T-helper 9 cell (primary cell): ENCODE data around the gene USP49.
"Not testable (repeated sequence)": the region's sequence is repeated elsewhere in the genome, so short reads cannot be mapped to it uniquely, and the experiment has no call there.

ENCODE experiments used
- DNase-seq: peaks from one replicate; pipeline ENCODE4 v3.0.0-alpha.2; 2020
- total RNA-seq, 2 donors: gene quantifications; one replicate each; lab custom pipeline; 2026; lab: John Stamatoyannopoulos, UW

The USP49 gene
- 1.7 to 1.9 reads per million in 2 donors for total RNA-seq

DNA sequence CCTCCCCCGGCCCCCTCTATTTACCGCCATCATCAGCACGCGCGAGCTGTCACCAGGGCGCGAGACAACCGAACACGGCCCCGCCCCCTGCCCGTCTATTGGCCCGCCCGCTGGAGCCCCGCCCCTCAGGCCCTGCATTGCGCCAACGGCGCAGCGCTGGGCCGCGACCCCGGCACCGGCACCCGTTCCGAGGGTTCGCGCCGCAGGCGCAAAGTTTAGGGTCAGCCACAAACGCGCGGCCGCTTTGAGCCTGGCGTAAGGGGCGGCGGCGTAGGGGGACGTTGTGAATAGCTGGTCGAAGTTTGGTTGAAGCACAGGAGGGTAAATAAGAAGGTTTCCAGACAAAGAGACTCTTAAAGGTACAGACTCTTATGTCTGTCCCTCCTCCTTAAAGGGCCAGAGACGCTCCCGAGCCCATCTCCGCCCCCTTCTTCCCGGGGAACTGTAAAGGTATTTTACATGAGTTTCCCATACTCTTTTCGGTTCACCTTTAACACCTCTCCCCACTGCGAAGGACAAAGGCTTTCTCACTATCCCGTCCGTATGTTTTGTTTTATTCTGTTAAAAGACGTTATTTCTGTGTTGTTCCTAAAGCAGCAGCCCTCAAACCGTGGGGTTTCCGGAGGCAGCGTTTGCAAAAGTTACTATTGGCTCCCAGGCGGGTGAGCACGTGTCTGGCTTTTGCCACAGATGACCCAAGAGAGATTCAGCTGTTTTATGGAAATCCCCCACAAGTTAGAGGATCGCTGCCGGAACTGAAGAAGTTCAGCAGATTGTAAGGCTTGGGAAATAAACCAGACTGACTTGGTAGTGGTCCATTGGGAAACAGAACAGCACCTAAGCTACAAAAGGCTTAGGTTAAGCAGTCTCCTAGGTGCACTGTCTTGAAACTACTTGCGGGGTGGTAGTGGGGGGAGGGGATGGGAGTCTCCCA is at the start of gene USP49:
TSS of gene USP49 (minus strand) at position 76 of the 934 bp plus-strand sequence. CDS start 88,392 bp downstream, outside the sequence.
- peak; percentile 93 for DNase-seq

DNA sequence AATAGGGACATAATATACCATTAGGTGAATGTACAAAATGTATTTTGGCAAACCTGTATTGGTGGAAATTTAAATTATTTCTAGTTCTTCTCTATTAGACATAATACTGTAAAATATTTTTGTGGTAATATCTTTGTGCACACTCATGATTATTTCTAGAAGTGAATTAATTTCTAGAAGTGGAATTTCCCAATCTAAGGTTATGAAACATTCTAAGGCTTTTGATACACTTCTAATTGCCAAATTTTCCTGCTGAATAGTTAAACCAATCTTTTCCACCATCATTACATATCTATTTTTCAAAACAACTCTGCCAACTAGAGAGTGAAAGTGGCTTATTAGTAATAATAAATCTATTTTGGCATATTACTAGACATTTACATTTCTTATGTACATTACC is 48.3 kb upstream of the USP49 start:
- DNase-seq, result no peak

DNA sequence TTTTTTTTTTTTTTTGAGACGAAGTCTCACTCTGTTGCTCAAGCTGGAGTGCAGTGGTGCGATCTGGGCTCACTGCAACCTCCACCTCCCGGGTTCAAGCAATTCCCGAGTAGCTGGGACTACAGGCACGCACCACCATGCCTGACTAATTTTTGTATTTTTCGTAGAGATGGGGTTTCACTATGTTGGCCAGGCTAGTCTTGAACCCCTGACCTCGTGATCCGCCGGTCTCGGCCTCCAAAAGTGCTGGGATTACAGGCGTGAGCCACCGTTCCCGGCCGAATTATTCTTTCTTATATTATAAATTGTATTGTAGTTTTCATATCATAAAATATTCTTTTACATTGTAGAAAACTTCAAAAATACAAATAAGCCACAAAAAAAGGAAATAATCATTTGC is 47.7 kb upstream of the USP49 start:
- DNase-seq, result not testable (repeated sequence)

DNA sequence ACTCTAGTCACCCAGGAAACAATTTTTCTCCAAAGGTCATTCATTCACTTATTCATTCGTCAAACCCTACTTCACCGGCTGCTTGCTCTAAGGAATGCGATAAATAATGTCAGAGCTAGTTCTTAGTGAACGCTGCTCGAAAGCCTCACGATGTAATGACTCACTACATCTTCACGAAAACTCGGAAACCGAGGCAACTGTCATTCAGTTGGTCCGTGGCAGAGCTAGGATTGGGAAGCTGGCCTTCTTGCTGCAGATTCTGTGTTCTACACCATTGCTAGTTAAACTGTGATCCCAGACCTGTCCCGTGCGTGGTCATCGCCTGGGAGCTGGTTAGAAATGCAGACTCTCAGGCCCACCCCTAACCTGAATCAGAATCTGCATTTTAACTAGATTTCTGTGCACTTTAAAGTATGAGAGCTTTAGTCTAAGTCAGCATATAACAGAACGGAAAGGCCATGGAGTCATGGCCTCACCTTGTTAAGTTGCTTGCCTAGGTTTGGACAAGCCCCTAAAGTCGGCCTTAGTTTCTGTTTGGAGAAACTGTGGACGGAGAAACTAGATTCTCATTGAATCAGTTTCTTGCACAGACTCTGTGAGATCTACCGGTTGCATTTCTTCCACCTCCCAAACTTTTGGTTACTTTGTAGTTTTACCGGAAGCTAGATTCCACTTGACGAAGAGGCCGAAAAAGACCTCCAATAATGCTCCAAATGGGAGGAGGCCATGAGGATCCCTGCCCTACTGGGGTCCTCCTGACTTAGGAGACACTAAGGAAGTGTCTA is 47.1 kb upstream of the USP49 start:
- peak; percentile 20 for DNase-seq

DNA sequence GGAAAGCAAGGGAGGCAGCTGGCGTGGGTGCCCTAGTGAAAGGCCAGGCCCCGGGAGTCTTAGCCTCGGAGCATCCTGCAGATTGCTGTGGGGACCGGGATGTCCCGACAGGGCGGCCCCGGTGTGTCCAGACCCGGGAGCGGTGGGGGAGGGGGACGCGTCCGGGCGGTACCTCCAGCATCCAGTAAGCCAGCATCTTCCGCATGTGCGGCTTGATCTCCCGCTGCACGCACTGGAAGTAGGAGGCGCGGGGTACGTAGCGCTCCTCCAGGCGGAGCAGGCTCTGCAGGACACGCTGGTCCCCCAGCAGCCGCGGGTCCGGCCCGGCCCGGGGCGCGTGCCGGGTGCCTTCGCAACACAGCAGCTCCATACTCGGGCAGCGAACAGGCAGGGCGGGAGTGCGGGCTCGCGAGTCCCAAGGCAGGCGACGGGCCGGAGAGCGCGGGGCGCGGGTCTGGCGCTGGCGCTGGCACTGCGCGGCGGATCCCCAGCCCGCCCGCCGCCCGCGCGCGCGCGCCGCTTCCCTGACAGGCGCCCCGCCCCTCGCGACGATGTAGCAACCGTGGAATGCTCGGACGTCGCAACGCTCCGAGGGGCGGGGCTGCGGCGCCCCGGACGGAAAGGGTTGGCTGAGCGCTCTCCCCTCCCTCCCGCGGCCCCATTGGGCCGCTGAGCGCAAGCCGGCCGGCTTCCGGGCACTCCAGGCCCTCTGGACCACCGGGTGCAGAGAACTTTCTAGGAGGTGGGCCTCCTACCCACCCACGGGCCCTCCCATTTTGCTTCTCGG is 46.3 kb upstream of the USP49 start, which contains the start of gene CCND3:
TSS of gene CCND3 (minus strand) at position 529 of the 787 bp plus-strand sequence. CDS start at position 370, 159 bp downstream.
- peak; percentile 80 for DNase-seq

DNA sequence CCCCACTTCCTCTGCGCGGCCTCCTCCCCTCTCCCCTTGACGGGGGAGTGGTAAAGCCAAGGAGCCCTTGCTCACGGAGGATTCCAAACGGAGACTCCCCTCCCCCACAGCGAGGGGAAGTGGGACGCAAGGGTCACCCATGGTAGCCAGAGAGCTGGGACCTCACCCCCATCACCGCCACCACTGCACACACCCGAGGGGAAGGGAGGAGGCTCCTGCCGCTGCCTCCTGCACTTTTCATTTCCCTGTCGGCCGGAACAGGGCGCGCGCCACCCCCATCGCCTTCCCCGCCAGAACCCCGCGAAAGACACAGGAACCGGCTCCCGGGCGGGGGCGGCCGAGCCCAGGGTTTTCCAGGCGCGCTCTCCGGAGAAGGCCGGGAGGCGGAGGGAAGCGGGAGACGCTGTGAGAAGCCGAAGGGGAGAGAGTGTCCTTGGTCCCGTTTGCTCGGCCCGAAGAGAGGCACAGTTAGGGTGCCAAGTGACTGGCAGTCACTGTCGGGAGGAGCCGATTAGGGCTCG is 45.6 kb upstream of the USP49 start:
- peak; percentile 31 for DNase-seq

DNA sequence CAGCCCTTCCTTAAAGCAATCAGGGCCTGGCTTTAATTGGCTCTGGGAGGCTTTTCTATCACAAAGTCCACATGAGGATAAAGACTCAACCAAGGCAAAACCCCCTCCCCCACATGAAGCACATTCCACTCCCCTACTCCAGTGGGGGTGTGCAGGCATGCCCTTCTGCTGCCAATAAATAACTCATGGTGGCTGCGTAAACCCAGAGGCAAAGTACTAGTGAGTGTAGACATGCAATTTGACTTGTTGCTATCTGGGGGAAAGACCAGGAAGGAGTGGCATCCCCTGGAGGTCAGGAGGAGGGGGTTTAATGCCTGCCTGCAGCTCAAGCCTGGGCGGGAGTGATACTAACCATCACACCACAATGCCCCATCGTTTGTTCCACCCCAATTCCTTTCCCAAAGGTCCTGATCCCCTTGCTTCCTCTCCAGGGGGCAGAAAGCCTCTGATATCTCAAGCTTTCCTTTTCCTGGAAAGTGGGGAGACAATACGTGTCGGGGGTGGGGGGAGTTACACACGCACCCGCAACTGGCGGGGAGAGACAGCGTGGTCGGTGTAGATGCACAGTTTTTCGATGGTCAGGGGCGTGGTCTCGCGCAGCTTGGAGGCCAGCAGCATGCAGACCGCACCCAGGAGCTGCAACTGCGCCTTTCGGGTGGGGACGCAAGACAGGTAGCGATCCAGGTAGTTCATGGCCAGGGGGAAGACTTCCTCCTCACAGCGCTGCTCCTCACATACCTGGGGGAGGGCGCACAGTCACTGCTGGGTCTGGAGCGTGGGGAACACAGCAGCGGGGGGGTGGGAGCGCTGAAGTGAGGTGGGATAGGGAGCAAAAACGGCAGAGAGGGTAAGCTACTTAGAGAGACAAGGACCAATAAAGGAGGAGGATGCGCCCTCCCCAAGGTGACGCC is 44.9 kb upstream of the USP49 start:
- DNase-seq, result no peak

DNA sequence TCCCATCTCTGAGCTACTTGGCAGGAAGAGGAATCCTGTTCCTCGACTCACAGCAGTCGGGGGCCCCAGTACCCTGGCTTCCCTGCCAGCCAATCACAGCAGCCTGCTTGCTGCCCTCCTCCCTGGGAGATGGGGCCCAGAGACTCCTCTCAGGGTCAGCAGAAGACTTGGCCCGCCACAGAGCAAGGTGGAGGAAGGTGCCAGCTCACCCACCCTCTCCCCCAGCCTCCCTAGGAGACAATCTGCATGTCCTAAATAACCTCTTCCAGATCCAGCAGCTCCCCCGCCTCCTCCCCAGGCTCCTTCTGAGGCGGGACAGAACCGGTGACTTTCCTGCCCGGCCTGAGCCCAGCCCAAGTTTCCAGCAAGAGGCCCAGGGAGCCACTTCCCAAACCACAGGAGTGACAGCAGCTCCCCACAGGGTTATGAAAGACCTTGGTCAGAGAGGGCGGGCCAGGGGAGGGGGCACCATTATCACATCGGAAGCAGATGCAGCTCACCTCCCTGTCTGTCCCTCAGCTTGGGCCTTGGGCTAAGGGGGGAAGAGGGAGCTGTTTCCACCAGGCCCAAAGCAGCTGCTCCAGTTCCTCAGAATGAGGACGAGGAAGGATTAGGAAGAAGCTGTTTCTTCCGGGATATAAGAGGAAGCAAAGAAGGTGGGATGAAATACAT is 44.1 kb upstream of the USP49 start:
- no peak for DNase-seq

DNA sequence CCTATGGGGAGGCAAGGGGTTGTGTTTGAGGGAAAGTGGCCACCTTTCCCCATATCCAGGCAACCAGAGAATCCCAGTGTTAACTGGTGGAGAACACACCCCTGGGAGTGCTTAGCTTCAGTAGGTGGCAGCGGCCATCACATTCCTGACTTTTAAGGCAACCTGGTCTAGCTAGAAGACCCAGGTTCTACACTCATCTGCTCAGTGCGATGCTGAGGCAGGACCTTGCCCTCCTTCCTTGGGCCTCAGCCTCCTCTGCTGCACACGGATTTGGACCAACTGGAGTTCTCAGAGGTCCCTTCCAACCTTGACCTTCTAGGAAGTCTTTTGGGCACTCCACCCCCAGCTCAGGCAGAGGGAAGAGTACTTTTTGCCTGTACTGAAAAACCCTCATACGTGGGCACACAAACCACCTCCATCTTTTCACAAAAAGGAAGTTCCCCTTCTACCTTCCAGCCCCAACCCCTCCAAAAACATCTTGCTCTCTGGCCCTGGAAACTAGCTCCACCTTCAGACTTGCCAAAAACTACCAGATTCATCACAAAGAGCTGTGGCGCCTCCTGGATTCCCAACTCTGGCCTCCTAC is 43.5 kb upstream of the USP49 start:
- DNase-seq, result no peak

DNA sequence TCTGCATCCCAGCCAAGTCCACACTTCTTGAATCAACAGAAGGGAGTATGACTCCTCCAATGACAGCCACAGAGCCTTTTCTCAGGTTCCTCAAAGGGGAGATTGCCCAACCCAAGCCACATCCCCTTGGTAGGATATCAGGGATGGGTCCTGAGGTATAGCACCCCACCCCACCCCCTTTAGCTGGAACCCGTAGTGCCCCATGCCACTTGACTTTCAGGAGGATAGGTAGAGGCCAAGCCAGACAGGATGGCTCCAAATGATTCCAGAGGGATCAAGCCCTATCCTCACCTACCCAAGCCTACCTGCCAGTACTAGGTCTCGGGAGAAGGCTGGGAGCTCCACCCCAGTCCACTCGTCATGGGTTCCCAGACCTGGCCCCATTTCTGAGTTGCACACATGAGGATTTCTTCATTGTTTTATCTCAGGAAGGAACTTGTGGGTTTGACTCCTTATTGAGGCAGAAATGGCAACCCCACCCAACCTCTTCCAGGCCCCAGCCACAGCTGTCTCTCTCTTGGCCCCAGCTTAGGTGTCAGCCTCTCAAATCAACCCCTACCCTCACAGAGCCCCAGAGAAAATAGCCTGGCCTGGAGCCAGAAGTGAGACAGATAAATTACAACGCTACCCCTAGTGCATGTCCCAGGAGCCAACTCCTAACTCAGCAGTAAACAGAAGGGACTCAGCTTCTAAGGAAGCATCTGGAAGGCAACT is 42.8 kb upstream of the USP49 start:
- peak; percentile 48 for DNase-seq

DNA sequence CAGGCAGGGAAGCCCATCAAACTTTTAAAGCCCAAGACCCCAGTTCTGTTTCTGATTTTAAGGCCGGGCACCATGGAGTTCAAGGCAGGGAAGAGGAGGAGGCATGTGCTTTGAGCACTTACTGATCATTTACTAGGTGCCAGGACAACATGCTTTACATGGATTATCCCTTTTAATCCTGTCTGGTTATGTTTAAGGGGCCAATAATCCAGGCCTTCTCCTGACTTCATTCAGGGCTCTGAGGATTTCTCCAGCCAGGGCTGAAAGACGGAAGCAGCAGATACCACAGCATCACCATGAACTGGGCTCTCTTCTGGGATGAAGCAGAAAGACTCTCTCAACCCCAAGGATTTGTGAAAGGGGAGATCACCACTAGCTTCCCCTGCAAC is 42.3 kb upstream of the USP49 start:
- no peak for DNase-seq

DNA sequence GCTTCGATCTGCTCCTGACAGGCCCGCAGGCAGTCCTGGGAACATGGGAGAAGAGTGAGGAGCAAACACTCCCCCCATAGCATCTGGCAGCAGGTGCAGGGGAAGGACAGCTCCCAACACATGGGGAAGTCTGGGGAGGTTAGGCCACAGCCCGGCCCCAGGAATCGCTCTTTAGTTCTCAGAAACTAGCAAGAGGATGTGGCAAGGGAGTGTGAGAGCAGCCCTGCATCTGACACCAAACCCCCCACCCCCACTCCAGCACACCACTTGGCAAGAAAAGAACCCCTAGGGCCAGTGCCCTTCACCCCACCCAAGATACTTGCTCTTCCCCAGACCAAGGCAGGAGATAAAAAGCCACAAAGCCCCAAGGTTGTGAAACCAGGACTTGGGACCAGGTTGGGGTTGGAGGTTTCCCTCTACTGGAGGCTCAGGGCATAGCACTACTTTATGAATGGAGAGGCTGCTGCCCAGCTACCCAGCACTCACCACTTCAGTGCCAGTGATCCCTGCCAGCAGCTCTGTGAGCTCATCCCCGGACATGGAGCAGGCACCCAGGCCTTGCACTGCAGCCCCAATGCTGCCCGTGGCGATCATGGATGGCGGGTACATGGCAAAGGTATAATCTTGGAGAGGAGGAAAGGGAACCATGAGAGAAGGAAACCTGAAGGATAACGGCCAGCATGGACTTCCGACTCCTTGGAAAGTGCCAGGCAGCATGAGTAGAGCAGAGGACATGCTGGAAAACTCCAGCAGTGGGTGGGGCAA is 41.1 kb upstream of the USP49 start:
- peak; percentile 53 for DNase-seq

DNA sequence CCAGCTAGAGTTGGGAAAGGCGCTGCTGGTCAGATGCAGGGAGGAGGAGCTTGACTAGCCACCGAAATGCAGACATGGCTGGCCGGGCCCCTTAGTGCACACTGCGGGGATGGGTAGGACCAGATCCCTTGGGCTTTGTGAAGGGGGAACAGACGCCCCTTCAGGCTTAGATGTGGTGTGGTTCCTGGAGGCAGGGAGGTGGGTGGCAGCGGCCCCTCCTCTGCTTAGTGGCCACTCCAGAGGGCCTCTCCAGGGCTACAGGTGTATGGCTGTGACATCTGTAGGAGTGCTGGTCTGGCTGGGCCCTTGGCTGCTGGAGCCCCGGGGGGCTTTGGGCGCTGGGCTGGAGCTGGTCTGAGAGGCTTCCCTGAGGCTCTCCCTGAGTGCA is 40.5 kb upstream of the USP49 start:
- DNase-seq, result no peak

DNA sequence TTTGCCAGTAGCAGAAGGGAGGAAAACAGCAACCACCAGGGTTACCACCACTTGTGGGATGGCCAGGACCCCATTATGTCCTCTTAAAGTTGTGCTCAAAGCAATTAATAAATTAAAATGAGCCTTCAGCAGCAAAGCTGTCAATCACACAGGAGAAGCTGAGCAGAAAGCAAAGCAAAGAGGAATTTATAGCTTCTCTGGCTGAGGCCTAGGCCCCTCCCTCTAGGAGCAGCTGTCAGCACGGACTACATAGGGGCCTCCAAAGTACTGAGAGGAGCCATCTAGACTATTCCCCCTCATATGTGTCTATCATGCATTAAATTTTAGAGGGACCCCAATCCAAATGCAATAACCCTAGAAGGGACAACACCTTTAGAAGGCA is 40.0 kb upstream of the USP49 start:
- DNase-seq, result no peak

DNA sequence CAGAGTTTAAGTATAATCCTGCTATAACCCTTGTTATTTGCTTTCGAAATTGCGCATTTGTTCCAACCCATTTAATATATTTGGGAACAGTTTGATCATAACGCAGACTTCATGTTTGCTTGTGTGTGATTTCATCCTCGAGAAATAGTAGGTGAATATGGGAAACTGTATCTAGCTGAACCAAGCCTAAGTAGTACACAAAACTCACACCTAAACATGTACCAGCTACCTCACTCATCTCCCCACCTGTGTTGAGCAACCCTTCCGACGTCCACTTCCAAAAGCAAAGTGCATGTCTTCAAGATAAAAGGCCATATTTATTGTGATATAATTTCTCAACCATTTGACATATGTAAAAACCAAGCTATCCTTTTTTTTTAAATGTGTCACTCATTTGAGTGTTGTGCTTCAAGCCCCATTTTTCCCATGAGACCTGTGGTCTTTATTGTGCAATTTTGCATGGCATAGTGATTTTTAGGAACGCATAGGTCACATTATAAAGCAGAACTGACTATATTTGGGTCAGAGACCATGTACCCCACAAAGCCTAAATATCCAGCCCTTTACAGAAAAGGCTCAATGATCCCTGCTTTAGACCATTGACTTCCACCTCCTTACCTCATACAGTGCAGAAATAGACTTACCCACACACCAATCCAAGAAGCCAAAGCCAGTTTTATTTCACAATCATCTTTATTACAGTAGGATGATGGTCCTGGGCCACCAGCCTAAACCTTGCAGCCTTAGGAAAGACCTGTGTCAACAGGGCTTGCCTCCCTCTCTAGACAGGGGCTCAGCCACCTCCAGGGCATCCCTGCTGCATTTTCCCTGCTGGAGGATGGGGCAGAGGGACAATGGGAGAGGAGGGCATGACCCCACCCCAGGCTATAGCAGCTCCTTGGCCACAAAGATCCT is 39.4 kb upstream of the USP49 start:
- no peak for DNase-seq

DNA sequence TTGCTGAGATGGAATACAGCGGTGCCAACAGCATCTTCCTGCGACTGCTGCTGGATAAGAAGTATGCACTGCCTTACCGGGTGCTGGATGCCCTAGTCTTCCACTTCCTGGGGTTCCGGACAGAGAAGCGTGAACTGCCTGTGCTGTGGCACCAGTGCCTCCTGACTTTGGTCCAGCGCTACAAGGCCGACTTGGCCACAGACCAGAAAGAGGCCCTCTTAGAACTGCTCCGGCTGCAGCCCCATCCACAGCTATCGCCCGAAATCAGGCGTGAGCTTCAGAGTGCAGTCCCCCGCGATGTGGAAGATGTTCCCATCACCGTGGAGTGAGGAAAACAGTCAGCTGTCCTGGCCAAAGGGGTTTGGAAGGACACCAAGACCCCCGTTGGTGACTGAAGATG is 37.2 kb upstream of the USP49 start:
- no peak for DNase-seq

DNA sequence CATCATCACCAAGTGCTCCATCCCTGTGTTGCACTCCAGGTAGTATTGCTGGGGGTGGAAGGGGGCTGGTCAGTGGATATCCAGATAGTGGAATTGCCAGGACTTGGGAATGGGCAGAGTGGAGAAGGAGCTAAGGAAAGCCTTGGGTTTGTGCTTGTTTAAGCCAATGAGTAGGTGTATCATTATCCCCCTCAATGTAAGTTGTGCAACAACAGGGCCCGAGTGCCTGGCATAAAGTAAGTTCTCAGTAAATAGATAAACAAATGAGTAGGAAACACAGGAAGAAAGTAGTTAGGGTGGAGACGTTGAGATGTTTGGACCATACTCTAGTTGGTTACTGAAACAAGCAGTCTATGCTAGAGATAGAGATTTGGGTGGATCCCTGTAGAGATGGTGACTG is 36.6 kb upstream of the USP49 start:
- no peak for DNase-seq

DNA sequence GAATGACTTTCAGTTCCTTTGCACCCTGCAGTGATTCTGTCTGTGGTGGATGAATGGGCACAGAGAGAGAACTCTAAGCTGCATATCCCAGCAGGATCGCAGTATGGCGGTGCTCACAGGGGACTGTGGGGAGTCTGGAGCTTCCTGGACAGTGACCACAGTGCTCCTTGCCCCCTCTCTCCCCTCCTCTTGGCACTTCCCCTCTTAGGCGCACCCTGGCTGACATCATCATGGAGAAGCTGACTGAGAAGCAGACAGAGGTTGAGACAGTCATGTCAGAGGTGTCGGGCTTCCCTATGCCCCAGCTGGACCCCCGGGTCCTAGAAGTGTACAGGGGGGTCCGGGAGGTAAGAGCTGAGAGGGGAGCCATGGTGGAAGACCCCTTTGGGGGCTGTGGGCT is 34.7 kb upstream of the USP49 start:
- DNase-seq, result no peak
